Right hindlimb (tissue), 1 donor: ENCODE results near the gene CYLD.

Experiments
- DNase-seq: peaks from one replicate; pipeline ENCODE4 v3.0.0-alpha.2; 2018

The CYLD gene

GRCh38 chr16:50711862-50712559 is 29.9 kb upstream of the CYLD start:
- DNase-seq: peak; percentile 85

GRCh38 chr16:50712560-50712898 is 29.4 kb upstream of the CYLD start:
- DNase-seq: no peak

- no peak for DNase-seq
These were observed 28.9 kb upstream of the CYLD start for GRCh38 chr16:50712956-50713355.

- DNase-seq: no peak
These were observed 24.8 kb upstream of the CYLD start for GRCh38 chr16:50717091-50717490.

- no peak for DNase-seq
These were observed 24.4 kb upstream of the CYLD start for GRCh38 chr16:50717494-50717893.

- no peak for DNase-seq
These were observed 23.7 kb upstream of the CYLD start for GRCh38 chr16:50718061-50718760.

GRCh38 chr16:50718761-50719400 is 23.0 kb upstream of the CYLD start:
- no peak for DNase-seq

- no peak for DNase-seq
These were observed 22.2 kb upstream of the CYLD start for GRCh38 chr16:50719401-50720337.

GRCh38 chr16:50721549-50722404 is 20.1 kb upstream of the CYLD start:
- no peak for DNase-seq

GRCh38 chr16:50722405-50722737 is 19.5 kb upstream of the CYLD start:
- no peak for DNase-seq

GRCh38 chr16:50722960-50723359 is 18.9 kb upstream of the CYLD start:
- DNase-seq: no peak

- DNase-seq: no peak
These were observed 17.6 kb upstream of the CYLD start for GRCh38 chr16:50724306-50724705.

GRCh38 chr16:50731130-50731988 is 10.5 kb upstream of the CYLD start:
- no peak for DNase-seq

GRCh38 chr16:50731989-50732832 is 9.7 kb upstream of the CYLD start:
- DNase-seq: no peak

GRCh38 chr16:50733468-50733867 is 8.4 kb upstream of the CYLD start:
- no peak for DNase-seq

- DNase-seq: no peak
These were observed 6.2 kb upstream of the CYLD start for GRCh38 chr16:50735629-50736122.

GRCh38 chr16:50736448-50736847 is 5.4 kb upstream of the CYLD start:
- DNase-seq: no peak

- no peak for DNase-seq
These were observed 4.4 kb upstream of the CYLD start for GRCh38 chr16:50737420-50737959.

- no peak for DNase-seq
These were observed 2.9 kb upstream of the CYLD start for GRCh38 chr16:50739031-50739430.

- no peak for DNase-seq
These were observed 1.1 kb upstream of the CYLD start for GRCh38 chr16:50740736-50741135.
